Naive thymus-derived CD8-positive, alpha-beta T cell (primary cell): Measurements from ENCODE around the gene DISP2. TPM values are rescaled to one million over a fixed set of nuclear protein-coding genes. Genes with fewer than 3 reads are reported as not detected.

Experiments used
- ATAC-seq, 2 donors: fragments of 150-1000 bp; cut with Tn5 transposase in 1 of 2; sonication (Bioruptor Pico), chemical (Tn5 transposase) in 1 of 2; 1 replicate in 1 of 2; 2 replicates in 1 of 2; pipeline ENCODE4 v1.10.0; 2021; ENCODE audit warnings: mild to moderate bottlenecking in 2 of 2, moderate library complexity in 2 of 2
- POLR2A ChIA-PET: fragments of 350-600 bp; sonication (Branson Sonifier 250); formaldehyde crosslinking; loops from one replicate; lab custom pipeline; 2021; ENCODE audit warnings: antibody characterized with exemption; lab: Charles Lee
- DNase-seq, 10 donors: peaks; one replicate each; pipeline versions ENCODE4 v3.0.0 to v3.0.0-alpha.2; 2020 to 2022
- H3K27ac Mint-ChIP-seq, 10 donors: one replicate each; pipeline ENCODE4 v1.8.0; 2020 to 2022; ENCODE audit warnings: mild to moderate bottlenecking in 10 of 10, mixed read lengths in 10 of 10, moderate library complexity in 4 of 10, inconsistent platforms in 1 of 10
- H3K27me3 Mint-ChIP-seq, 5 donors: one replicate each; pipeline ENCODE4 v1.8.0; 2021 to 2022; ENCODE audit warnings: mixed read lengths in 5 of 5
- H3K36me3 Mint-ChIP-seq, 3 donors: one replicate each; pipeline ENCODE4 v1.8.0; 2020 to 2022; ENCODE audit warnings: mixed read lengths in 3 of 3, mild to moderate bottlenecking in 2 of 3, inconsistent platforms in 1 of 3
- H3K4me1 Mint-ChIP-seq, 4 donors: one replicate each; pipeline ENCODE4 v1.8.0; 2021 to 2022; ENCODE audit warnings: mixed read lengths in 4 of 4
- H3K4me3 Mint-ChIP-seq, 10 donors: one replicate each; pipeline ENCODE4 v1.8.0; 2020 to 2022; ENCODE audit warnings: mild to moderate bottlenecking in 10 of 10, mixed read lengths in 10 of 10, moderate library complexity in 6 of 10, inconsistent platforms in 1 of 10
- H3K9me3 Mint-ChIP-seq, 9 donors: one replicate each; pipeline ENCODE4 v1.8.0; 2020 to 2022; ENCODE audit warnings: mixed read lengths in 9 of 9, mild to moderate bottlenecking in 3 of 9, inconsistent platforms in 1 of 9, moderate library complexity in 1 of 9
- polyA plus RNA-seq, 3 donors: library from polyadenylated mRNA; unstranded; fragments of 300-500 nt; fragmentation: Illumina TruSeq; gene quantifications; one replicate each; pipeline ENCODE4 v1.2.3, GENCODE V29; 2021
- total RNA-seq, 8 experiments: library from RNA in 2 of 8; stranded (reverse) in 2 of 8; gene quantifications; one replicate each; pipeline ENCODE4 v1.2.3 and lab custom pipeline; 2021 to 2026

The DISP2 gene
- total and polyA plus RNA-seq, 5 experiments from 2014 or later, result 0.02 to 0.73 (median 0.42) TPM

GRCh38 chr15:40425681-40426080 lies 67.7 kb downstream of the DISP2 start:
- H3K36me3 Mint-ChIP-seq, result peaks cover 0 to 12% (median 3%) of the 10 kb centered on the region in 3 donors
- H3K27ac Mint-ChIP-seq, result no peak overlapping the region
- no peak for DNase-seq
- POLR2A ChIA-PET, result interaction anchor here (0.7 kb wide), 2 partner anchors 15 to 139 kb away, joined by 3 to 4 read pairs; partner anchors contain the start of genes BAHD1 and CCDC32
- H3K9me3 Mint-ChIP-seq, result no peaks in the 10 kb centered on the region
- H3K27me3 Mint-ChIP-seq, result no peaks in the 10 kb centered on the region
- no peak overlapping the region for H3K4me3 Mint-ChIP-seq
- peaks cover 0 to 9% (median 7%) of the 10 kb centered on the region in 4 donors for H3K4me1 Mint-ChIP-seq
- ATAC-seq, result no peak

- Mint-ChIP-seq H3K4me1 (peaks cover 0 to 9% (median 0%) of the 10 kb centered on the region in 4 donors), H3K27me3 (no peaks in the 10 kb centered on the region), H3K27ac (peak overlapping the region in 1 of 10 donors; percentile 50), H3K9me3 (no peaks in the 10 kb centered on the region), H3K36me3 (peaks cover 0 to 12% (median 3%) of the 10 kb centered on the region in 3 donors), H3K4me3 (no peak overlapping the region)
- POLR2A ChIA-PET, result no interaction called here
- ATAC-seq, result no peak
- peak in 1 of 10 donors; percentile 50 for DNase-seq
Measured at GRCh38 chr15:40427188-40427587, 69.2 kb downstream of the DISP2 start.

GRCh38 chr15:40428185-40428584 lies 70.2 kb downstream of the DISP2 start:
- POLR2A ChIA-PET, result interaction anchor here (0.6 kb wide), 1 partner anchor 13 kb away, joined by 5 read pairs; no protein-coding TSS in a partner anchor
- peak overlapping the region in 1 of 10 donors; percentile 82 for H3K27ac Mint-ChIP-seq
- H3K27me3 Mint-ChIP-seq, result no peaks in the 10 kb centered on the region
- no peak overlapping the region for H3K4me3 Mint-ChIP-seq
- peaks cover 0 to 12% (median 3%) of the 10 kb centered on the region in 3 donors for H3K36me3 Mint-ChIP-seq
- H3K9me3 Mint-ChIP-seq, result no peaks in the 10 kb centered on the region
- ATAC-seq (no peak), DNase-seq (peak in 1 of 10 donors; percentile 44)
- H3K4me1 Mint-ChIP-seq, result peaks cover 0 to 12% (median 0%) of the 10 kb centered on the region in 4 donors

Other genes with a start within 250 kb of the DISP2 start
- 10 to 100 TPM; 17.4 to 19.8 TPM for gene BMF, start 249.3 kb upstream of the DISP2 start, total RNA-seq
- under 1 TPM; 0.12 to 0.44 (median 0.23) TPM for gene BMF, start 249.3 kb upstream of the DISP2 start, polyA plus RNA-seq
- under 1 TPM; 0.49 to 0.77 TPM for gene BUB1B, start 197.2 kb upstream of the DISP2 start, total RNA-seq
- under 1 TPM in 1 of 3 donors, not detected in 2; 0.54 TPM for gene BUB1B, start 197.2 kb upstream of the DISP2 start, polyA plus RNA-seq
- not detected for gene PAK6, start 119.2 kb upstream of the DISP2 start, total RNA-seq
- gene PAK6, start 119.2 kb upstream of the DISP2 start, polyA plus RNA-seq, result 1 to 10 TPM in 1 of 3 donors, not detected in 2; 1.1 TPM
- under 1 TPM in 1 of 2 experiments, not detected in 1; 0.31 TPM for gene ANKRD63, start 75.2 kb upstream of the DISP2 start, total RNA-seq
- gene ANKRD63, start 75.2 kb upstream of the DISP2 start, polyA plus RNA-seq, result under 1 TPM in 1 of 3 donors, not detected in 2; 0.20 TPM
- 100 to 1,000 TPM; 156 to 166 TPM for gene PLCB2, start 50.3 kb upstream of the DISP2 start, total RNA-seq
- 10 to 100 TPM; 14.5 to 23.0 (median 22.2) TPM for gene PLCB2, start 50.3 kb upstream of the DISP2 start, polyA plus RNA-seq
- gene INAFM2, start 34.5 kb upstream of the DISP2 start, total RNA-seq, result 1 to 10 TPM; 6.2 to 8.1 TPM
- 1 to 10 TPM in 2 of 3 donors, under 1 TPM in 1; 0.69 to 2.5 (median 1.9) TPM for gene INAFM2, start 34.5 kb upstream of the DISP2 start, polyA plus RNA-seq
- gene CCDC9B, start 17.3 kb upstream of the DISP2 start, total RNA-seq, result 1 to 10 TPM; 1.4 to 1.5 TPM
- gene CCDC9B, start 17.3 kb upstream of the DISP2 start, polyA plus RNA-seq, result under 1 TPM in 2 of 3 donors, not detected in 1; 0.08 to 0.62 TPM
- not detected for gene PHGR1, start 7.2 kb upstream of the DISP2 start, total RNA-seq
- not detected for gene PHGR1, start 7.2 kb upstream of the DISP2 start, polyA plus RNA-seq
- 1 to 10 TPM; 8.4 to 8.8 TPM for gene KNSTRN, start 24.5 kb downstream of the DISP2 start, total RNA-seq
- gene KNSTRN, start 24.5 kb downstream of the DISP2 start, polyA plus RNA-seq, result 1 to 10 TPM; 2.1 to 2.8 (median 2.4) TPM
- gene IVD, start 47.6 kb downstream of the DISP2 start, total RNA-seq, result 100 to 1,000 TPM; 120 TPM
- 10 to 100 TPM; 48.2 to 77.7 (median 49.5) TPM for gene IVD, start 47.6 kb downstream of the DISP2 start, polyA plus RNA-seq
- gene BAHD1, start 82.7 kb downstream of the DISP2 start, total RNA-seq, result 10 to 100 TPM; 37.1 to 37.6 TPM
- gene BAHD1, start 82.7 kb downstream of the DISP2 start, polyA plus RNA-seq, result 1 to 10 TPM; 1.5 to 3.3 (median 1.7) TPM
- 1 to 10 TPM; 8.2 to 9.8 TPM for gene CHST14, start 112.8 kb downstream of the DISP2 start, total RNA-seq
- 1 to 10 TPM in 1 of 3 donors, under 1 TPM in 2; 0.74 to 1.2 (median 0.77) TPM for gene CHST14, start 112.8 kb downstream of the DISP2 start, polyA plus RNA-seq
- gene CCDC32, start 206.8 kb downstream of the DISP2 start, total RNA-seq, result 10 to 100 TPM; 31.7 to 31.8 TPM
- 10 to 100 TPM; 40.4 to 43.2 (median 40.5) TPM for gene CCDC32, start 206.8 kb downstream of the DISP2 start, polyA plus RNA-seq
- 10 to 100 TPM; 15.6 to 15.7 TPM for gene RPUSD2, start 211.1 kb downstream of the DISP2 start, total RNA-seq
- 10 to 100 TPM; 18.7 to 23.3 (median 22.2) TPM for gene RPUSD2, start 211.1 kb downstream of the DISP2 start, polyA plus RNA-seq
- under 1 TPM; 0.14 to 0.21 TPM for gene KNL1, start 236.0 kb downstream of the DISP2 start, total RNA-seq
- under 1 TPM in 1 of 3 donors, not detected in 2; 0.03 TPM for gene KNL1, start 236.0 kb downstream of the DISP2 start, polyA plus RNA-seq